Measurements from ENCODE around the gene IGFLR1.

The IGFLR1 gene

GRCh38 chr19:35723671-35724070, 18.6 kb downstream of the IGFLR1 start:
- no peak for DNase-seq (ENCODE audit: low spot score)

- no peak for DNase-seq (ENCODE audit: low spot score)
Measured at GRCh38 chr19:35722897-35723296, 19.4 kb downstream of the IGFLR1 start.

GRCh38 chr19:35722461-35722860, 19.8 kb downstream of the IGFLR1 start:
- no peak for DNase-seq (ENCODE audit: low spot score)

GRCh38 chr19:35721374-35721773, 20.9 kb downstream of the IGFLR1 start:
- DNase-seq (ENCODE audit: low spot score): no peak

GRCh38 chr19:35720648-35721047, 21.6 kb downstream of the IGFLR1 start:
- no peak for DNase-seq (ENCODE audit: low spot score)

GRCh38 chr19:35720163-35720524, 22.1 kb downstream of the IGFLR1 start:
- no peak for DNase-seq (ENCODE audit: low spot score)

GRCh38 chr19:35719402-35720162, 22.7 kb downstream of the IGFLR1 start:
- no peak for DNase-seq (ENCODE audit: low spot score)

- peak; percentile 43 for DNase-seq (ENCODE audit: low spot score)
Measured at GRCh38 chr19:35718345-35719041, 23.8 kb downstream of the IGFLR1 start.

- peak; percentile 98 for DNase-seq (ENCODE audit: low spot score)
Measured at GRCh38 chr19:35717665-35718344, 24.4 kb downstream of the IGFLR1 start, which contains the start of gene KMT2B. KMT2B (plus strand) TSS chr19:35718003; CDS start chr19:35718019, 16 bp downstream.

- peak; percentile 98 for DNase-seq (ENCODE audit: low spot score)
Measured at GRCh38 chr19:35716801-35717664, 25.2 kb downstream of the IGFLR1 start.

- peak; percentile 82 for DNase-seq (ENCODE audit: low spot score)
Measured at GRCh38 chr19:35715981-35716800, 26.1 kb downstream of the IGFLR1 start.

GRCh38 chr19:35715355-35715809, 26.9 kb downstream of the IGFLR1 start:
- no peak for DNase-seq (ENCODE audit: low spot score)

GRCh38 chr19:35714601-35715354, 27.5 kb downstream of the IGFLR1 start:
- no peak for DNase-seq (ENCODE audit: low spot score)

- DNase-seq (ENCODE audit: low spot score): no peak
Measured at GRCh38 chr19:35713904-35714495, 28.3 kb downstream of the IGFLR1 start.

GRCh38 chr19:35713506-35713850, 28.8 kb downstream of the IGFLR1 start:
- DNase-seq (ENCODE audit: low spot score): no peak

- DNase-seq (ENCODE audit: low spot score): no peak
Measured at GRCh38 chr19:35712567-35713505, 29.4 kb downstream of the IGFLR1 start.

GRCh38 chr19:35710784-35711723, 31.2 kb downstream of the IGFLR1 start:
- no peak for DNase-seq (ENCODE audit: low spot score)

- no peak for DNase-seq (ENCODE audit: low spot score)
Measured at GRCh38 chr19:35708391-35708790, 33.9 kb downstream of the IGFLR1 start.
